Activated naive CD8-positive, alpha-beta T cell (primary cell): ENCODE measurements around the gene DCX.

Source experiments
- H3K27ac Mint-ChIP-seq: one replicate; pipeline ENCODE4 v1.8.0; 2021; ENCODE audit warnings: mixed read lengths
- H3K27me3 Mint-ChIP-seq: one replicate; pipeline ENCODE4 v1.8.0; 2021; ENCODE audit warnings: mixed read lengths
- H3K36me3 Mint-ChIP-seq: one replicate; pipeline ENCODE4 v1.8.0; 2021; ENCODE audit warnings: mixed read lengths
- H3K4me1 Mint-ChIP-seq: one replicate; pipeline ENCODE4 v1.8.0; 2021; ENCODE audit warnings: low read depth, mixed read lengths
- H3K4me3 Mint-ChIP-seq: one replicate; pipeline ENCODE4 v1.8.0; 2021; ENCODE audit warnings: mild to moderate bottlenecking, mixed read lengths
- H3K9me3 Mint-ChIP-seq: one replicate; pipeline ENCODE4 v1.8.0; 2021; ENCODE audit warnings: low read depth, mixed read lengths

Gene DCX

GRCh38 chrX:111411983-111412382 is at the start of gene DCX:
Gene DCX (minus strand): TSS chrX:111412192. CDS start chrX:111410398, 1,794 bp downstream.
- H3K4me1 Mint-ChIP-seq = no peaks in the 10 kb centered on the region
- H3K27me3 Mint-ChIP-seq = no peaks in the 10 kb centered on the region
- no peak within 1 kb of the TSS for H3K4me3 Mint-ChIP-seq
- H3K27ac Mint-ChIP-seq = no peak within 1 kb of the TSS
- H3K36me3 Mint-ChIP-seq = no peaks in the 10 kb centered on the region
- H3K9me3 Mint-ChIP-seq = no peaks in the 10 kb centered on the region

GRCh38 chrX:111460607-111461006 is 48.6 kb upstream of the DCX start:
- Mint-ChIP-seq H3K4me3 (no peak overlapping the region), H3K9me3 (no peaks in the 10 kb centered on the region), H3K36me3 (no peaks in the 10 kb centered on the region), H3K27ac (no peak overlapping the region), H3K4me1 (no peaks in the 10 kb centered on the region), H3K27me3 (no peaks in the 10 kb centered on the region)

- H3K36me3 Mint-ChIP-seq = no peaks in the 10 kb centered on the region
- no peaks in the 10 kb centered on the region for H3K9me3 Mint-ChIP-seq
- no peak overlapping the region for H3K27ac Mint-ChIP-seq
- H3K27me3 Mint-ChIP-seq = peaks cover 2% of the 10 kb centered on the region
- H3K4me3 Mint-ChIP-seq = no peak overlapping the region
- no peaks in the 10 kb centered on the region for H3K4me1 Mint-ChIP-seq
Measured at GRCh38 chrX:111447298-111447697, 35.3 kb upstream of the DCX start.

- Mint-ChIP-seq H3K4me3 (no peak overlapping the region), H3K27ac (no peak overlapping the region), H3K36me3 (no peaks in the 10 kb centered on the region), H3K27me3 (peaks cover 2% of the 10 kb centered on the region), H3K9me3 (no peaks in the 10 kb centered on the region), H3K4me1 (no peaks in the 10 kb centered on the region)
Measured at GRCh38 chrX:111445485-111445884, 33.5 kb upstream of the DCX start.

- no peaks in the 10 kb centered on the region for H3K36me3 Mint-ChIP-seq
- H3K27me3 Mint-ChIP-seq = peaks cover 2% of the 10 kb centered on the region
- no peaks in the 10 kb centered on the region for H3K4me1 Mint-ChIP-seq
- H3K9me3 Mint-ChIP-seq = no peaks in the 10 kb centered on the region
- H3K4me3 Mint-ChIP-seq = no peak overlapping the region
- H3K27ac Mint-ChIP-seq = no peak overlapping the region
Measured at GRCh38 chrX:111444881-111445280, 32.9 kb upstream of the DCX start.

GRCh38 chrX:111443946-111444345 is 32.0 kb upstream of the DCX start:
- no peak overlapping the region for H3K4me3 Mint-ChIP-seq
- H3K9me3 Mint-ChIP-seq = no peaks in the 10 kb centered on the region
- H3K27me3 Mint-ChIP-seq = peaks cover 6% of the 10 kb centered on the region
- H3K4me1 Mint-ChIP-seq = no peaks in the 10 kb centered on the region
- no peaks in the 10 kb centered on the region for H3K36me3 Mint-ChIP-seq
- H3K27ac Mint-ChIP-seq = no peak overlapping the region

- no peaks in the 10 kb centered on the region for H3K36me3 Mint-ChIP-seq
- no peak overlapping the region for H3K27ac Mint-ChIP-seq
- H3K4me3 Mint-ChIP-seq = no peak overlapping the region
- no peaks in the 10 kb centered on the region for H3K4me1 Mint-ChIP-seq
- no peaks in the 10 kb centered on the region for H3K9me3 Mint-ChIP-seq
- peaks cover 5% of the 10 kb centered on the region for H3K27me3 Mint-ChIP-seq
Measured at GRCh38 chrX:111442791-111443190, 30.8 kb upstream of the DCX start.

GRCh38 chrX:111435469-111435868 is 23.5 kb upstream of the DCX start:
- no peak overlapping the region for H3K4me3 Mint-ChIP-seq
- H3K9me3 Mint-ChIP-seq = peaks cover 5% of the 10 kb centered on the region
- H3K36me3 Mint-ChIP-seq = no peaks in the 10 kb centered on the region
- H3K4me1 Mint-ChIP-seq = no peaks in the 10 kb centered on the region
- peaks cover 5% of the 10 kb centered on the region for H3K27me3 Mint-ChIP-seq
- H3K27ac Mint-ChIP-seq = no peak overlapping the region

- H3K27ac Mint-ChIP-seq = no peak overlapping the region
- peaks cover 5% of the 10 kb centered on the region for H3K9me3 Mint-ChIP-seq
- peaks cover 2% of the 10 kb centered on the region for H3K27me3 Mint-ChIP-seq
- H3K4me1 Mint-ChIP-seq = no peaks in the 10 kb centered on the region
- H3K36me3 Mint-ChIP-seq = no peaks in the 10 kb centered on the region
- no peak overlapping the region for H3K4me3 Mint-ChIP-seq
Measured at GRCh38 chrX:111431001-111431400, 19.0 kb upstream of the DCX start.

- Mint-ChIP-seq H3K36me3 (no peaks in the 10 kb centered on the region), H3K27me3 (no peaks in the 10 kb centered on the region), H3K27ac (no peak overlapping the region), H3K4me1 (no peaks in the 10 kb centered on the region), H3K4me3 (no peak overlapping the region), H3K9me3 (no peaks in the 10 kb centered on the region)
Measured at GRCh38 chrX:111411557-111411956, 435 bp downstream of the DCX start.

- Mint-ChIP-seq H3K9me3 (no peaks in the 10 kb centered on the region), H3K27ac (no peak overlapping the region), H3K4me1 (no peaks in the 10 kb centered on the region), H3K36me3 (no peaks in the 10 kb centered on the region), H3K4me3 (no peak overlapping the region), H3K27me3 (no peaks in the 10 kb centered on the region)
Measured at GRCh38 chrX:111410590-111411078, 1.4 kb downstream of the DCX start.

- H3K9me3 Mint-ChIP-seq = no peaks in the 10 kb centered on the region
- no peak overlapping the region for H3K4me3 Mint-ChIP-seq
- H3K36me3 Mint-ChIP-seq = no peaks in the 10 kb centered on the region
- no peak overlapping the region for H3K27ac Mint-ChIP-seq
- no peaks in the 10 kb centered on the region for H3K27me3 Mint-ChIP-seq
- no peaks in the 10 kb centered on the region for H3K4me1 Mint-ChIP-seq
Measured at GRCh38 chrX:111409326-111409725, 2.7 kb downstream of the DCX start.

- no peaks in the 10 kb centered on the region for H3K27me3 Mint-ChIP-seq
Measured at GRCh38 chrX:111407948-111408347, 4.0 kb downstream of the DCX start.

GRCh38 chrX:111402344-111402743 is 9.6 kb downstream of the DCX start:
- H3K36me3 Mint-ChIP-seq = no peaks in the 10 kb centered on the region
- no peak overlapping the region for H3K27ac Mint-ChIP-seq
- H3K27me3 Mint-ChIP-seq = no peaks in the 10 kb centered on the region
- no peaks in the 10 kb centered on the region for H3K4me1 Mint-ChIP-seq
- no peaks in the 10 kb centered on the region for H3K9me3 Mint-ChIP-seq
- H3K4me3 Mint-ChIP-seq = no peak overlapping the region

More at GRCh38 chrX:111407948-111408347, 4.0 kb downstream of the DCX start:
- Mint-ChIP-seq H3K4me3 (no peak overlapping the region), H3K9me3 (no peaks in the 10 kb centered on the region), H3K27ac (no peak overlapping the region), H3K36me3 (no peaks in the 10 kb centered on the region), H3K4me1 (no peaks in the 10 kb centered on the region)

- H3K27ac Mint-ChIP-seq = no peak overlapping the region
- no peaks in the 10 kb centered on the region for H3K27me3 Mint-ChIP-seq
- no peaks in the 10 kb centered on the region for H3K9me3 Mint-ChIP-seq
- no peak overlapping the region for H3K4me3 Mint-ChIP-seq
- no peaks in the 10 kb centered on the region for H3K4me1 Mint-ChIP-seq
- H3K36me3 Mint-ChIP-seq = no peaks in the 10 kb centered on the region
Measured at GRCh38 chrX:111395149-111395548, 16.8 kb downstream of the DCX start.

GRCh38 chrX:111394569-111394968 is 17.4 kb downstream of the DCX start:
- H3K9me3 Mint-ChIP-seq = no peaks in the 10 kb centered on the region
- no peaks in the 10 kb centered on the region for H3K36me3 Mint-ChIP-seq
- H3K4me3 Mint-ChIP-seq = no peak overlapping the region
- H3K27ac Mint-ChIP-seq = no peak overlapping the region
- no peaks in the 10 kb centered on the region for H3K4me1 Mint-ChIP-seq
- no peaks in the 10 kb centered on the region for H3K27me3 Mint-ChIP-seq
